H1 (cell line): ENCODE results near the gene SCYL3. TPM values are rescaled to one million over a fixed set of nuclear protein-coding genes. Genes with fewer than 3 reads are reported as not detected.

Experiments
- CTCF ChIA-PET: fragments of 300-600 bp; sonication (Branson Sonifier 250); formaldehyde crosslinking; loops from one replicate; lab custom pipeline; 2021; ENCODE audit not compliant: partially characterized antibody; lab: Charles Lee
- POLR2A ChIA-PET: fragments of 300-600 bp; sonication (Branson Sonifier 250); formaldehyde crosslinking; loops from one replicate; lab custom pipeline; 2021; ENCODE audit warnings: inconsistent platforms; ENCODE audit not compliant: partially characterized antibody; lab: Charles Lee
- DNase-seq, 2 experiments: peaks; one replicate each; pipeline versions ENCODE4 v3.0.0 to v3.0.0-alpha.2; 2010 to 2022; ENCODE audit warnings: low spot score in 2 of 2, low read depth in 1 of 2, mixed read lengths in 1 of 2
- FAIRE-seq: peaks from 2 replicates; lab custom pipeline; 2011; peaks lifted over from hg19 to GRCh38; lab: Jason Lieb, UNC
- H2AFZ ChIP-seq: 2 replicates; pipeline ENCODE4 v1.8.1; 2012; ENCODE audit warnings: low read length, inconsistent platforms
- H2AK5ac ChIP-seq: 2 replicates; pipeline ENCODE4 v1.6.1; 2013; ENCODE audit warnings: low read depth, low read length
- H2BK120ac ChIP-seq: replicated peaks from 2 replicates; pipeline ENCODE3; 2013; ENCODE audit warnings: low read depth, low read length, inconsistent platforms
- H2BK12ac ChIP-seq: 2 replicates; pipeline ENCODE4 v1.6.1; 2013; ENCODE audit warnings: low read depth, low read length
- H2BK15ac ChIP-seq: 2 replicates; pipeline ENCODE4 v1.6.1; 2013; ENCODE audit warnings: low read length
- H2BK20ac ChIP-seq: 2 replicates; pipeline ENCODE4 v1.6.1; 2013; ENCODE audit warnings: low read length
- H2BK5ac ChIP-seq: 2 replicates; pipeline ENCODE4 v1.6.1; 2013; ENCODE audit warnings: low read depth, low read length
- H3K14ac ChIP-seq: 2 replicates; pipeline ENCODE4 v1.6.1; 2013; ENCODE audit warnings: inconsistent platforms; ENCODE audit not compliant: insufficient read length
- H3K18ac ChIP-seq: 2 replicates; pipeline ENCODE4 v1.6.1; 2013; ENCODE audit warnings: low read length; ENCODE audit errors: extremely low read depth
- H3K23ac ChIP-seq: 2 replicates; pipeline ENCODE4 v1.6.1; 2013; ENCODE audit warnings: inconsistent platforms; ENCODE audit not compliant: insufficient read length
- H3K23me2 ChIP-seq: 2 replicates; pipeline ENCODE4 v1.6.1; 2013; ENCODE audit warnings: low read depth, low read length
- H3K27ac ChIP-seq: 2 replicates; pipeline ENCODE4 v1.6.1; 2011; ENCODE audit warnings: low read depth, low read length, inconsistent platforms
- H3K27me3 ChIP-seq, 4 experiments: replicated peaks in 1 of 4; 1 replicate in 1 of 4; 2 replicates in 3 of 4; pipeline versions ENCODE4 v1.6.1 to v1.8.1; 2011 to 2013; ENCODE audit warnings: low read length in 3 of 4, mild to moderate bottlenecking in 3 of 4, inconsistent platforms in 2 of 4, mixed read lengths in 2 of 4, moderate library complexity in 1 of 4; ENCODE audit not compliant: control insufficient read depth in 3 of 4, insufficient read depth in 3 of 4; ENCODE audit errors: extremely low read depth in 1 of 4
- H3K36me3 ChIP-seq, 4 experiments: 2 replicates each; pipeline versions ENCODE4 v1.6.1 to v1.8.1; 2011 to 2013; ENCODE audit warnings: mild to moderate bottlenecking in 4 of 4, low read length in 3 of 4, moderate library complexity in 2 of 4, control low read depth in 1 of 4, inconsistent platforms in 1 of 4; ENCODE audit not compliant: insufficient read depth in 4 of 4, control insufficient read depth in 2 of 4
- H3K4ac ChIP-seq: replicated peaks from 2 replicates; pipeline ENCODE3; 2013; ENCODE audit warnings: low read length, low read depth, mixed read lengths, inconsistent platforms; ENCODE audit not compliant: insufficient read length
- H3K4me1 ChIP-seq, 4 experiments: replicated peaks in 1 of 4; 1 replicate in 1 of 4; 2 replicates in 3 of 4; pipeline versions ENCODE4 v1.6.1 to v1.8.1; 2011 to 2013; ENCODE audit warnings: low read length in 3 of 4, inconsistent platforms in 2 of 4, mixed read lengths in 1 of 4; ENCODE audit not compliant: insufficient read depth in 4 of 4, control insufficient read depth in 3 of 4
- H3K4me2 ChIP-seq, 2 experiments: 2 replicates each; pipeline versions ENCODE4 v1.6.1 to v1.8.1; 2011 to 2013; ENCODE audit warnings: low read depth in 2 of 2, low read length in 2 of 2, control low read depth in 1 of 2, inconsistent platforms in 1 of 2, mild to moderate bottlenecking in 1 of 2; ENCODE audit not compliant: insufficient read depth in 1 of 2
- H3K4me3 ChIP-seq, 4 experiments: fragments of 200-600, 300-600 bp in 1 of 4; sonication (generic), shearing (Covaris generic), sonication (Bioruptor Twin) in 1 of 4; 2 replicates each; pipeline versions ENCODE4 v1.5.1 to v1.8.1; 2011 to 2016; ENCODE audit warnings: low read length in 4 of 4, low read depth in 3 of 4, control low read depth in 2 of 4, inconsistent platforms in 2 of 4, mild to moderate bottlenecking in 2 of 4, mixed read lengths in 1 of 4, moderate library complexity in 1 of 4; ENCODE audit not compliant: insufficient read depth in 2 of 4; ENCODE audit errors: extremely low read depth in 1 of 4
- H3K56ac ChIP-seq: replicated peaks from 2 replicates; pipeline ENCODE3; 2013; ENCODE audit warnings: low read depth, mild to moderate bottlenecking, mixed read lengths, low read length, inconsistent platforms; ENCODE audit not compliant: insufficient read length
- H3K79me1 ChIP-seq: 2 replicates; pipeline ENCODE4 v1.6.1; 2013; ENCODE audit warnings: low read depth, low read length, control low read depth
- H3K79me2 ChIP-seq, 2 experiments: 2 replicates each; pipeline versions ENCODE4 v1.6.1 to v1.8.1; 2012 to 2013; ENCODE audit warnings: low read length in 2 of 2, mild to moderate bottlenecking in 2 of 2, inconsistent platforms in 1 of 2; ENCODE audit not compliant: insufficient read depth in 2 of 2, control insufficient read depth in 1 of 2
- H3K9ac ChIP-seq, 4 experiments: replicated peaks in 1 of 4; 1 replicate in 1 of 4; 2 replicates in 3 of 4; pipeline versions ENCODE4 v1.6.1 to v1.8.1; 2011 to 2013; ENCODE audit warnings: low read depth in 3 of 4, low read length in 3 of 4, control low read depth in 2 of 4, mild to moderate bottlenecking in 2 of 4, moderate library complexity in 2 of 4, inconsistent platforms in 1 of 4; ENCODE audit errors: extremely low read depth in 1 of 4
- H3K9me3 ChIP-seq, 2 experiments: 2 replicates each; pipeline versions ENCODE4 v1.6.1 to v1.8.1; 2012 to 2013; ENCODE audit warnings: mild to moderate bottlenecking in 2 of 2, moderate library complexity in 2 of 2, control low read depth in 1 of 2, inconsistent platforms in 1 of 2, low read depth in 1 of 2, low read length in 1 of 2, mixed read lengths in 1 of 2; ENCODE audit not compliant: insufficient read depth in 2 of 2
- H4K20me1 ChIP-seq, 2 experiments: replicated peaks in 1 of 2; 2 replicates each; pipeline versions ENCODE3 to v1.8.1; 2011 to 2013; ENCODE audit warnings: inconsistent platforms in 2 of 2, low read length in 2 of 2, mild to moderate bottlenecking in 1 of 2; ENCODE audit not compliant: insufficient read depth in 2 of 2, control insufficient read depth in 1 of 2
- H4K5ac ChIP-seq: 2 replicates; pipeline ENCODE4 v1.6.1; 2013; ENCODE audit warnings: low read length, low read depth, mixed read lengths, inconsistent platforms; ENCODE audit not compliant: insufficient read length
- H4K8ac ChIP-seq: 2 replicates; pipeline ENCODE4 v1.8.0; 2013; ENCODE audit warnings: mild to moderate bottlenecking, moderate library complexity, low read length, inconsistent platforms; ENCODE audit not compliant: insufficient read depth; ENCODE audit errors: extremely low read depth
- H4K91ac ChIP-seq: replicated peaks from 2 replicates; pipeline ENCODE3; 2013; ENCODE audit warnings: low read length, mixed read lengths, inconsistent platforms; ENCODE audit not compliant: insufficient read length
- ATF3 ChIP-seq: IDR thresholded peaks from 2 replicates; pipeline ENCODE4 v1.6.1; 2011; ENCODE audit warnings: low read depth, mild to moderate bottlenecking, low read length; ENCODE audit not compliant: insufficient read depth
- BRCA1 ChIP-seq: IDR thresholded peaks from 2 replicates; pipeline ENCODE4 v1.6.1; 2012; ENCODE audit warnings: low read depth, low read length, improper control_type of control experiment
- CBX5 ChIP-seq: fragments of 300-800, 300-1000 bp; sonication (generic); IDR thresholded peaks from 2 replicates; pipeline ENCODE4 v1.7.1; 2016; ENCODE audit warnings: antibody characterized with exemption, low read length, low read depth
- CTBP2 ChIP-seq: IDR thresholded peaks from 2 replicates; pipeline ENCODE4 v1.7.0; 2011; ENCODE audit warnings: borderline replicate concordance, mild to moderate bottlenecking, moderate library complexity, mixed read lengths, low read length; ENCODE audit not compliant: insufficient read depth, insufficient read length
- FOSL1 ChIP-seq: IDR thresholded peaks from 2 replicates; pipeline ENCODE4 v1.6.1; 2011; ENCODE audit warnings: mild to moderate bottlenecking, low read depth, low read length, moderate library complexity; ENCODE audit not compliant: insufficient read depth
- HDAC2 ChIP-seq, 2 experiments: fragments of 300-600 bp in 1 of 2; sonication (generic) in 1 of 2; IDR thresholded peaks; 2 replicates each; pipeline ENCODE4 v1.6.1; 2011 to 2012; ENCODE audit warnings: low read depth in 2 of 2, low read length in 2 of 2, mild to moderate bottlenecking in 2 of 2, moderate library complexity in 2 of 2, borderline replicate concordance in 1 of 2, inconsistent platforms in 1 of 2
- HDAC6 ChIP-seq: IDR thresholded peaks from one replicate; pipeline ENCODE4 v1.7.1; 2012; ENCODE audit warnings: low read depth, mild to moderate bottlenecking, inconsistent platforms, low read length, moderate library complexity
- KDM1A ChIP-seq: fragments of 200-600, 300-600 bp; sonication (generic); IDR thresholded peaks from 2 replicates; pipeline ENCODE4 v1.7.1; 2016; ENCODE audit warnings: mild to moderate bottlenecking, low read length, borderline replicate concordance
- POLR2A ChIP-seq, 2 experiments: IDR thresholded peaks; 1 replicate in 1 of 2; 2 replicates in 1 of 2; pipeline ENCODE4 v1.6.1; 2011; ENCODE audit warnings: low read depth in 2 of 2, low read length in 2 of 2, mild to moderate bottlenecking in 2 of 2; ENCODE audit errors: control extremely low read depth in 1 of 2
- RFX5 ChIP-seq: IDR thresholded peaks from 2 replicates; pipeline ENCODE4 v1.6.1; 2011; ENCODE audit warnings: low read depth, low read length, improper control_type of control experiment, borderline replicate concordance
- SIRT6 ChIP-seq: IDR thresholded peaks from one replicate; pipeline ENCODE4 v1.7.1; 2012; ENCODE audit warnings: low read length, inconsistent platforms
- ZNF274 ChIP-seq: IDR thresholded peaks from 2 replicates; pipeline ENCODE4 v1.7.0; 2012; ENCODE audit warnings: low read length, borderline replicate concordance; ENCODE audit errors: extremely low read depth
- WGBS, 2 experiments: shearing (Covaris generic) in 1 of 2; methylation state at CpG; one replicate each; pipeline versions ENCODE4 v1.1.6 to v1.1.7; 2013 to 2015; ENCODE audit warnings: low lambda C conversion rate in 2 of 2, mixed read lengths in 2 of 2, inconsistent platforms in 1 of 2, low coverage in 1 of 2, missing lambda C conversion rate in 1 of 2; ENCODE audit not compliant: insufficient replicate concordance in 2 of 2, insufficient coverage in 1 of 2, insufficient read length in 1 of 2; ENCODE audit errors: extremely low coverage in 1 of 2, missing lambda C conversion rate in 1 of 2; 5-methylcytosine and 5-hydroxymethylcytosine counted together
- polyA plus RNA-seq, 7 experiments: library from polyadenylated mRNA; depleted of rRNA in 3 of 7; stranded (reverse) in 5 of 7; unstranded in 2 of 7; fragments of >200 nt in 5 of 7; fragments of 200-250 nt in 2 of 7; gene quantifications; 1 replicate in 5 of 7; 2 replicates in 1 of 7; 4 replicates in 1 of 7; pipeline versions ENCODE4 v1.2.1 to v1.2.3, GENCODE V29; 2011 to 2013; ENCODE audit warnings: missing spikeins in 2 of 7, mixed read lengths in 2 of 7
- total RNA-seq: library from RNA; stranded (reverse); fragmentation: NEBNext Ultra II Directional; extraction: Animal tissue kit (Norgen Biotek cat#: 25700); gene quantifications from 2 replicates; pipeline ENCODE4 v1.2.1, GENCODE V29; 2021

Gene SCYL3
- total and polyA plus RNA-seq, 2 of the 8 experiments (the other 6 are each of a cell fraction or from before 2014, with no cell fraction given): 2.7 to 5.3 TPM

GRCh38 chr1:169924063-169924462 is 30.4 kb upstream of the SCYL3 start:
- no peak overlapping the region for H3K56ac ChIP-seq
- no peak overlapping the region for H3K4ac ChIP-seq
- H3K18ac ChIP-seq: no peak overlapping the region
- FAIRE-seq: no peak
- no peaks in the 10 kb centered on the region for H3K79me1 ChIP-seq
- H3K9ac ChIP-seq: no peak overlapping the region
- H3K4me1 ChIP-seq: no peaks in the 10 kb centered on the region
- H2AK5ac ChIP-seq: no peak overlapping the region
- H3K14ac ChIP-seq: no peak overlapping the region
- H3K27me3 ChIP-seq: no peaks in the 10 kb centered on the region
- no peak overlapping the region for H2BK15ac ChIP-seq
- H3K9me3 ChIP-seq: no peaks in the 10 kb centered on the region
- no peak for DNase-seq
- no peaks in the 10 kb centered on the region for H3K79me2 ChIP-seq
- H2BK12ac ChIP-seq: no peak overlapping the region
- H4K20me1 ChIP-seq: no peaks in the 10 kb centered on the region
- no peak overlapping the region for H4K5ac ChIP-seq
- POLR2A ChIA-PET: no interaction called here
- WGBS, 2 experiments: 80% methylated on average over 2 of the region's 2 CpGs; no CpG with 5 or more reads in 1 of the 2 experiments
- CTCF ChIA-PET: no interaction called here
- H3K36me3 ChIP-seq: no peaks in the 10 kb centered on the region
- no peak overlapping the region for H4K8ac ChIP-seq
- H3K27ac ChIP-seq: no peak overlapping the region
- TF ChIP-seq RFX5 (no peak), FOSL1 (no peak), ATF3 (no peak), CBX5 (no peak), ZNF274 (no peak), BRCA1 (no peak), CTBP2 (no peak), SIRT6 (no peak), HDAC2 (IDR thresholded peaks at IDR 0.05; ENCODE audit: borderline replicate concordance in 1 of 2, low read depth in 2 of 2, low read length in 2 of 2) (no peak), HDAC6 (no peak), KDM1A (no peak), POLR2A (IDR thresholded peaks at IDR 0.05; ENCODE audit: control extremely low read depth in 1 of 2, low read depth in 2 of 2, low read length in 2 of 2) (no peak)
- H4K91ac ChIP-seq: no peak overlapping the region
- no peak overlapping the region for H3K4me3 ChIP-seq
- no peak overlapping the region for H2BK20ac ChIP-seq
- no peaks in the 10 kb centered on the region for H3K23me2 ChIP-seq
- H2BK5ac ChIP-seq: no peak overlapping the region
- H3K4me2 ChIP-seq: no peak overlapping the region
- H2BK120ac ChIP-seq: no peak overlapping the region
- no peak overlapping the region for H2AFZ ChIP-seq
- H3K23ac ChIP-seq: no peak overlapping the region
